Subcutaneous abdominal adipose tissue (tissue), 5 donors: Measurements from ENCODE around the gene TAAR8.
"Not testable (repeated sequence)": the region's sequence is repeated elsewhere in the genome, so short reads cannot be mapped to it uniquely, and the experiment has no call there.

Experiments
- H3K27ac ChIP-seq: one replicate; pipeline ENCODE4 v1.7.0; 2013; ENCODE audit warnings: low read depth, mild to moderate bottlenecking, inconsistent platforms, low read length, moderate library complexity
- H3K27me3 ChIP-seq, 5 donors: one replicate each; pipeline ENCODE4 v1.7.0; 2013; ENCODE audit warnings: low read length in 5 of 5, inconsistent platforms in 1 of 5; ENCODE audit not compliant: control insufficient read depth in 5 of 5, insufficient read depth in 4 of 5
- H3K36me3 ChIP-seq, 5 donors: one replicate each; pipeline ENCODE4 v1.7.0; 2013; ENCODE audit warnings: low read length in 5 of 5; ENCODE audit not compliant: control insufficient read depth in 5 of 5, insufficient read depth in 5 of 5
- H3K4me1 ChIP-seq, 5 donors: one replicate each; pipeline ENCODE4 v1.7.0; 2013; ENCODE audit warnings: low read length in 5 of 5, mild to moderate bottlenecking in 3 of 5, moderate library complexity in 1 of 5; ENCODE audit not compliant: control insufficient read depth in 5 of 5, insufficient read depth in 5 of 5
- H3K4me3 ChIP-seq, 5 donors: one replicate each; pipeline ENCODE4 v1.7.0; 2013; ENCODE audit warnings: low read length in 5 of 5, low read depth in 1 of 5
- H3K9ac ChIP-seq, 5 donors: one replicate each; pipeline ENCODE4 v1.7.0; 2013; ENCODE audit warnings: low read length in 5 of 5, mild to moderate bottlenecking in 4 of 5, moderate library complexity in 3 of 5
- H3K9me3 ChIP-seq, 5 donors: one replicate each; pipeline ENCODE4 v1.7.0; 2013; ENCODE audit warnings: low read length in 5 of 5; ENCODE audit not compliant: control insufficient read depth in 5 of 5
- donor health status: healthy.
- donor health status: healthy.
- donor health status: healthy.
- donor health status: healthy.
- donor health status: healthy.

Gene TAAR8

DNA sequence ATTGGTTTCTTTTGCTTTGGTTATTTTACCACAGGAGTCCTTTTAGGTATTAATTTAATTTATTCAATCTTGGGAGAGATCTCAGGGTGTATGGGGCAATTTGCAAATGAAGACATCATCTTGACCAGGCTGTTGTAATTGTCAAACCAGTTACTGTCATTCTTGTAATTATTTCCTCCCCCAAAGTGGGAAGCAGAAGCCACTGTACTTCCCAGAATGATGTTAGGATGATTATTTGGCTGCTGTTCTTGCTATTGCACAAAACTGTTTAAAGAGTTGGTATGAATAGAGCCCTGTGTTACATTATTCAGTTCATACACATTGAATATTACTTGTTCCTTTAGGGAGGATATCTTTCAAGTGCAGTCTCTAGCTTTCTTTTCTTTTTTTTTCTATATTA, 19.3 kb downstream of the TAAR8 start:
- H3K27me3 ChIP-seq = peaks cover 0 to 5% (median 0%) of the 10 kb centered on the region in 5 donors
- H3K9me3 ChIP-seq = no peaks in the 10 kb centered on the region
- H3K36me3 ChIP-seq = no peaks in the 10 kb centered on the region
- no peak overlapping the region for H3K27ac ChIP-seq
- H3K9ac ChIP-seq = no peak overlapping the region
- H3K4me1 ChIP-seq = no peaks in the 10 kb centered on the region
- H3K4me3 ChIP-seq = no peak overlapping the region

DNA sequence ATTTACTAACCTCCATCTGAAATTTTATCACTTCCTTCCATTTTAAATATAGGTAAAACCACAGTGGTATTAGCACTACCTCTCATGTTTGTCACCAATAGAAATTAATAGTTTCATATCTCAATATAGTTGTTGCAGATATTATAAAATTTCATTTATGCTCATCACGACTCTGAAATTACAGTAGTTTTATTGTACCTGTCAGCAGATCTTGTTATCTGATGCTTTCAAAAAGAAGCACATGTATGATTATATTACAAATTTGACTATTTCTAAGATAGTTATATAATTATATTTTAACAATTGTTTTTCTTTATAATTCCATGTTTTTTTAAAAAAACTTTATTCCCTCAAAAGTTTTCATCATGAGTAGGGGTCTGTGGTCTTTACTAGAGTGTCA, 32.2 kb downstream of the TAAR8 start:
- no peaks in the 10 kb centered on the region for H3K4me1 ChIP-seq
- no peak overlapping the region for H3K27ac ChIP-seq
- no peaks in the 10 kb centered on the region for H3K27me3 ChIP-seq
- H3K9me3 ChIP-seq = peaks cover 0 to 8% (median 0%) of the 10 kb centered on the region in 5 donors
- H3K36me3 ChIP-seq = no peaks in the 10 kb centered on the region
- H3K9ac ChIP-seq = no peak overlapping the region
- H3K4me3 ChIP-seq = no peak overlapping the region

DNA sequence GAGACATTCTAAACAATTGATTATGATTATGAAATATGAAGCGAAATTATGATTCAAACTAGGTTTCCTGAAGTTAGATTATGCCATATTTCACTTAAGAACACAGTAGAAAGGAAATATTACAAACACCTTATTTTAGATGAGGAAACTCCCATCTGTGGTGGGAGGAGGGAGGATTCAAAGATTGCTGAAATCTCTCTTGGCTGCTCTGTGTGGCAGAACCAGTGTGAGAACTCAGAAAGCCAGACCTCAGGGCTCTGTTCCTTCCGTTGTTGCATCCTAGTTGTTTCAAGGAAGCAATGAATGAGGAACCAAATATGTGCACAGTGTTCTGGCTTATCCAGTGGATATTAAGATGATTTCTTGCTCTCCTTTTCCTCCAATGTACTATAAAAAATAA, 35.0 kb downstream of the TAAR8 start:
- Histone ChIP-seq H3K36me3 (no peaks in the 10 kb centered on the region), H3K4me3 (no peak overlapping the region), H3K27me3 (no peaks in the 10 kb centered on the region), H3K9me3 (no peaks in the 10 kb centered on the region), H3K4me1 (no peaks in the 10 kb centered on the region), H3K9ac (no peak overlapping the region), H3K27ac (no peak overlapping the region)

DNA sequence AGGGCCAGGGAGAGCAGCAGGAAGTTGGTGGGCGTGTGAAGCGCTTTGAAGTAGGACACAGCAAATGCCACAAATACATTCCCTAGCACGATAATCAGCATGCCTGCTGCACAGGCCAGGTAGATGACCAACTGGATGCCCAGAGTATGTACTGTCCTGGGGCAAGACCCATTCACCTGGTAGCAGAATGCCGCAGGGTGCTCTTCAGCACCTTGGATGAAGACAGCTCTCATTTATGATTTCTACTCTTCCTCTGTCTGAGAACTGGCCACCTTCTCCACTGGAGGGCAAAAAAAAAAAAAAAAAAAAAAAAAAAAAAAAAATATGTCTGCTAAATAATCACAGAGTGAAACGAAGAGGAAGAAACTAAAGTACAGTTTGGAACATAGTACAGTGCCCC, 37.0 kb downstream of the TAAR8 start, which contains the start of gene TAAR5:
TAAR5 (minus strand) TSS at position 288 of the 400 bp plus-strand sequence; CDS start at position 233, 55 bp downstream.
- Histone ChIP-seq H3K9me3 (no peaks in the 10 kb centered on the region), H3K27me3 (no peaks in the 10 kb centered on the region), H3K27ac (no peak within 1 kb of the TSS), H3K4me3 (no peak within 1 kb of the TSS), H3K9ac (no peak within 1 kb of the TSS), H3K4me1 (no peaks in the 10 kb centered on the region), H3K36me3 (no peaks in the 10 kb centered on the region)

DNA sequence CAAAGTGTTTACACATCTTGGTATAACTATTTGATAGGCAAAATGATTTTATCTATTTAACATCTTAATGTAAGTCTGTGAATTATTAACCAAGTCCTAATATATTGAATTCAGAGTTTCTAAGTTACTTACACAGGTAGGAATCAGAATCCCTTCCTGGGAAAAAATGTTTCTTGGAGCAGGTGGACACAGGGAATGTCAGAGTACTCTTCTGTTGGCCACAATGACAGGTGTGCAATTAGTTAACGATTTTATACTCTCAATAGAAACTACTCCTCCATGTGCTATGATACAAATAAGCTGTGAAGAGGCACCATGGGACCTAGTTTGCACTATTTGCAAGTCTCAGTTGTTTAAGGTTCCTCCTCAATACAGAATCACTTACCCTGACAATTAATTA, 37.9 kb downstream of the TAAR8 start:
- Histone ChIP-seq H3K27ac (no peak overlapping the region), H3K36me3 (no peaks in the 10 kb centered on the region), H3K9me3 (no peaks in the 10 kb centered on the region), H3K4me1 (no peaks in the 10 kb centered on the region), H3K27me3 (no peaks in the 10 kb centered on the region), H3K9ac (no peak overlapping the region), H3K4me3 (no peak overlapping the region)

DNA sequence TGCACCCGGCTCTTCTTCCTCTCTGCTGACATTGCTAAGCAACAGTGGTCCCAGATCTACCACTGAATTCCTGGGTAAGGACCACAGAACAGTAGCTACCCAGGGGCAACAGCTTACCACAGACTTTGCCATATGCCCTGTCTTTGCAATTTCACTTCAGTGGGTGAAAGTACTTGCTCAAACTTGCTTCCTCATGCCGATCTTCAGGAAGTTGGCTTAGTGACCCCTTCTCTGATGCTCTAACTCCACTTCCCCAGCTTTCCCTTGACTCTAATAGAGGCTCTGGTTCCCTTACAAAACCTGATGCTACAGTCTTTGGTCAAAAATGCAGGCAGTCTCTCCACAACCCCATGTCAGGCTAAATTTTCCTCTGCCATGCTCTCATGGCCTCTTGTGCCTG, 40.4 kb downstream of the TAAR8 start:
- Histone ChIP-seq H3K36me3 (no peaks in the 10 kb centered on the region), H3K27ac (no peak overlapping the region), H3K9me3 (no peaks in the 10 kb centered on the region), H3K4me1 (no peaks in the 10 kb centered on the region), H3K27me3 (no peaks in the 10 kb centered on the region), H3K9ac (no peak overlapping the region), H3K4me3 (no peak overlapping the region)

DNA sequence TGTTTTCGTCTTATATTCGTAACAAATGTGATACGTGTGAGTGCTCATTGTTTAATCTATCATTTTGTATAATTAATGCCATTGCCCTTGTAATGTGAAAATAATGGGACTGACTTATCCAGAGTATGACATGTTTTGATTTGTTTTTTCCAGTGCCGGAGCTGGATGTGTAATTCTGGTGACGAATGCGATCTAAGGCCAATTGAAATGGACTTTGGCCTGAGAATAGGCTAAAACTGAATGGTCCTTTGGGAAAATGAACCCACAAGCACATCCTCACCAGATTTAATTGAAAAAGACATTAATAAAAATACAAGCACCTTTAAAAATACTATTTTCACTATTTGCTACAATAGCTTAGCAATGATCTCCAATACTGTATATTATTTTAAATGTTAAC, 43.7 kb downstream of the TAAR8 start:
- Histone ChIP-seq H3K9ac (no peak overlapping the region), H3K36me3 (no peaks in the 10 kb centered on the region), H3K9me3 (peaks cover 0 to 2% (median 0%) of the 10 kb centered on the region in 5 donors), H3K27ac (no peak overlapping the region), H3K4me1 (peaks cover 0 to 6% (median 0%) of the 10 kb centered on the region in 5 donors), H3K4me3 (no peak overlapping the region), H3K27me3 (no peaks in the 10 kb centered on the region)

DNA sequence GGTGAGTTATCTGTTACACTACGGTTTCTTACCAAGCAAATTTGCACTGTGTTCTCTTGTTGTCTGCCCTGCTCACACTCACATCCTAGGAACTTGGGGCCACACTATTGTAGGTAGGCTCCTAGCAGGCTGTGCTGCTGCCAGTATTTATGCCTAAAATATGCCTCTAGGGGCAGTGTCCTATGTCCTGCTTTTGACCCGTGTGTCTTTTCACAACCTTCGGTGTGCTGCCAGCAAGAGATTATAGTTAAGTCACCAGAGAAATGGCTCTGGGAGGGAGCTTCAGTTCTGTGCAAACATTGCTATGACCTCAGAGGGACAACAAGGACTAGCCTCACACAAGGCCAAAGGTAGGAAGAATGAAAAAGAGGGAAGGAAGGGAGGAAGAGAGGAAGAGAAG, 46.0 kb downstream of the TAAR8 start:
- H3K27ac ChIP-seq = no peak overlapping the region
- no peaks in the 10 kb centered on the region for H3K36me3 ChIP-seq
- H3K9ac ChIP-seq = no peak overlapping the region
- H3K4me1 ChIP-seq = peaks cover 0 to 6% (median 0%) of the 10 kb centered on the region in 5 donors
- peaks cover 0 to 2% (median 0%) of the 10 kb centered on the region in 5 donors for H3K9me3 ChIP-seq
- H3K27me3 ChIP-seq = no peaks in the 10 kb centered on the region
- no peak overlapping the region for H3K4me3 ChIP-seq

DNA sequence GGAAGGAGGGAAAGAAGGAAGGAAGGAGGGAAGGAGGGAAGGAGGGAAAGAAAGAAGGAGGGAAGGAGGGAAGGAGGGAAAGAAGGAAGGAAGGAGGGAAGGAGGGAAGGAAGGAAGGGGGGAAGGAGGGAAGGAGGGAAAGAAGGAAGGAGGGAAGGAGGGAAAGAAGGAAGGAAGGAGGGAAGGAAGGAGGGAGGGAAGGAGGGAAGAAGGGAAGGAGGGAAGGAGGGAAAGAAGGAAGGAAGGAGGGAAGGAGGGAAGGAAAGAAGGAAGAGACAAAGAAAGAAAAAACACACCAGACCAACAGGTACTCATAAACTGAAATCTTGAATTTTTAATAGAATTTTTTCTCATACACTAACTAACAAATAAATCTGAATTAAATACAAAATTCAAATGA, 48.4 kb downstream of the TAAR8 start:
- not testable (repeated sequence) for H3K4me1 ChIP-seq, H3K36me3 ChIP-seq, H3K27me3 ChIP-seq, H3K9ac ChIP-seq, H3K27ac ChIP-seq, H3K9me3 ChIP-seq, H3K4me3 ChIP-seq
